IMR-90 (cell line): ENCODE measurements around the gene BTNL2. TPM values are rescaled to one million over a fixed set of nuclear protein-coding genes. Genes with fewer than 3 reads are reported as not detected.

Experiments used
- ATAC-seq: fragments of 200-7000 bp; cut with Tn5 transposase; 2 replicates; pipeline ENCODE4 v1.9.1; 2020; ENCODE audit warnings: low read depth, mild to moderate bottlenecking, moderate library complexity
- BruUV-seq: library from RNA; stranded (reverse); fragments of 400-500 nt; replicated peaks from 2 replicates; lab custom pipeline; 2021; lab: Mats Ljungman, UMichigan
- CTCF ChIA-PET: fragments of 300-600 bp; formaldehyde crosslinking; extraction: SDS; loops from one replicate; lab custom pipeline; 2021; ENCODE audit warnings: antibody characterized with exemption; lab: Yijun Ruan, JAX
- POLR2A ChIA-PET: fragments of 300-600 bp; sonication (Branson Sonifier 250); formaldehyde crosslinking; loops from one replicate; lab custom pipeline; 2022; ENCODE audit warnings: antibody characterized with exemption; ENCODE audit not compliant: unreplicated experiment; lab: Charles Lee
- DNase-seq: peaks from one replicate; pipeline ENCODE4 v3.0.0; 2013
- H2AFZ ChIP-seq: replicated peaks from 2 replicates; pipeline ENCODE3; 2013; ENCODE audit warnings: low read length, mild to moderate bottlenecking; ENCODE audit not compliant: poor library complexity
- H2AK5ac ChIP-seq: 2 replicates; pipeline ENCODE4 v1.6.1; 2013; ENCODE audit warnings: low read depth, low read length, inconsistent platforms
- H2AK9ac ChIP-seq: replicated peaks from 2 replicates; pipeline ENCODE3; 2013; ENCODE audit warnings: mild to moderate bottlenecking, low read depth, low read length, moderate library complexity; ENCODE audit not compliant: poor library complexity
- H2BK120ac ChIP-seq: 2 replicates; pipeline ENCODE4 v1.6.1; 2013; ENCODE audit warnings: low read depth, low read length, inconsistent platforms
- H2BK15ac ChIP-seq: 3 replicates; pipeline ENCODE4 v1.6.1; 2013; ENCODE audit warnings: low read depth, low read length, inconsistent platforms
- H2BK20ac ChIP-seq: 2 replicates; pipeline ENCODE4 v1.6.1; 2013; ENCODE audit warnings: low read depth, mild to moderate bottlenecking, inconsistent platforms, low read length, moderate library complexity
- H2BK5ac ChIP-seq: 2 replicates; pipeline ENCODE4 v1.6.1; 2013; ENCODE audit warnings: mild to moderate bottlenecking, low read depth, low read length, inconsistent platforms; ENCODE audit not compliant: poor library complexity, severe bottlenecking
- H3K14ac ChIP-seq: replicated peaks from 2 replicates; pipeline ENCODE4 v1.6.1; 2013; ENCODE audit warnings: low read depth, low read length, inconsistent platforms
- H3K18ac ChIP-seq: 2 replicates; pipeline ENCODE4 v1.6.1; 2013; ENCODE audit warnings: low read depth, low read length, control low read depth
- H3K23ac ChIP-seq: 2 replicates; pipeline ENCODE4 v1.6.1; 2013; ENCODE audit warnings: low read depth, low read length, inconsistent platforms
- H3K27ac ChIP-seq: 2 replicates; pipeline ENCODE4 v1.5.1; 2013; ENCODE audit warnings: mild to moderate bottlenecking, control low read depth, low read length; ENCODE audit not compliant: insufficient read depth
- H3K27me3 ChIP-seq: 2 replicates; pipeline ENCODE4 v1.6.1; 2013; ENCODE audit warnings: low read length; ENCODE audit not compliant: control insufficient read depth, insufficient read depth
- H3K36me3 ChIP-seq: 2 replicates; pipeline ENCODE4 v1.6.1; 2013; ENCODE audit warnings: low read length, mixed read lengths; ENCODE audit not compliant: control insufficient read depth, insufficient read depth
- H3K4ac ChIP-seq: 2 replicates; pipeline ENCODE4 v1.6.1; 2013; ENCODE audit warnings: low read depth, low read length, inconsistent platforms
- H3K4me1 ChIP-seq: 2 replicates; pipeline ENCODE4 v1.6.1; 2013; ENCODE audit warnings: low read length, mixed read lengths; ENCODE audit not compliant: control insufficient read depth, insufficient read depth
- H3K4me2 ChIP-seq: 2 replicates; pipeline ENCODE4 v1.6.1; 2013; ENCODE audit warnings: low read depth, mild to moderate bottlenecking, control low read depth, low read length, moderate library complexity
- H3K4me3 ChIP-seq: 2 replicates; pipeline ENCODE4 v1.5.1; 2013; ENCODE audit warnings: low read depth, mild to moderate bottlenecking, control low read depth, low read length, moderate library complexity; ENCODE audit not compliant: insufficient read depth
- H3K56ac ChIP-seq: 2 replicates; pipeline ENCODE4 v1.6.1; 2013; ENCODE audit warnings: low read length, inconsistent platforms; ENCODE audit not compliant: insufficient read depth; ENCODE audit errors: extremely low read depth
- H3K79me1 ChIP-seq, 2 experiments: 2 replicates each; pipeline ENCODE4 v1.6.1; 2013; ENCODE audit warnings: low read length in 2 of 2, inconsistent platforms in 1 of 2, low read depth in 1 of 2
- H3K9ac ChIP-seq: 2 replicates; pipeline ENCODE4 v1.6.1; 2013; ENCODE audit warnings: low read depth, low read length, control low read depth
- H3K9me1 ChIP-seq: 2 replicates; pipeline ENCODE4 v1.6.1; 2013; ENCODE audit warnings: low read length, inconsistent platforms; ENCODE audit not compliant: insufficient read depth
- H3K9me3 ChIP-seq: 2 replicates; pipeline ENCODE4 v1.6.1; 2013; ENCODE audit warnings: low read length; ENCODE audit not compliant: control insufficient read depth, insufficient read depth
- H4K20me1 ChIP-seq: 2 replicates; pipeline ENCODE4 v1.6.1; 2013; ENCODE audit warnings: low read length, inconsistent platforms; ENCODE audit not compliant: insufficient read depth
- H4K5ac ChIP-seq: 2 replicates; pipeline ENCODE4 v1.6.1; 2013; ENCODE audit warnings: mild to moderate bottlenecking, low read depth, low read length, control low read depth
- H4K8ac ChIP-seq, 2 experiments: 2 replicates each; pipeline ENCODE4 v1.6.1; 2013; ENCODE audit warnings: low read depth in 2 of 2, low read length in 2 of 2, control low read depth in 1 of 2, inconsistent platforms in 1 of 2
- H4K91ac ChIP-seq: 2 replicates; pipeline ENCODE4 v1.6.1; 2013; ENCODE audit warnings: low read depth, low read length, inconsistent platforms; ENCODE audit not compliant: insufficient read depth
- MAFK ChIP-seq: IDR thresholded peaks from 2 replicates; pipeline ENCODE4 v1.6.1; 2012; ENCODE audit warnings: low read depth, low read length, improper control_type of control experiment
- RFX5 ChIP-seq: IDR thresholded peaks from 2 replicates; pipeline ENCODE4 v1.8.0; 2012; ENCODE audit warnings: low read depth, mild to moderate bottlenecking, low read length, moderate library complexity
- WGBS, 2 experiments: methylation state at CpG; one replicate each; pipeline versions ENCODE4 v1.1.5 to v1.1.7; 2013; ENCODE audit warnings: missing lambda C conversion rate in 2 of 2; ENCODE audit not compliant: insufficient read length in 1 of 2; ENCODE audit errors: extremely low coverage in 2 of 2; 5-methylcytosine and 5-hydroxymethylcytosine counted together
- dilution Hi-C: fragments of 300-500 bp; cut with HindIII; formaldehyde crosslinking; loops from one replicate; pipeline ENCODE4 v1.14.3; 2018; ENCODE audit warnings: low sequenced_read_pairs; ENCODE audit not compliant: unreplicated experiment
- in situ Hi-C: fragments of 300-500 bp; cut with MboI; formaldehyde crosslinking; loops from 3 replicates; pipeline ENCODE4 v1.14.3; 2019; ENCODE audit warnings: low sequenced_read_pairs, inconsistent platforms, mixed read lengths
- intact Hi-C: fragments of 100-400 bp; cut with micrococcal nuclease; formaldehyde crosslinking; loops from 2 replicates; pipeline ENCODE4 v1.10.0; 2022
- polyA plus RNA-seq, 3 experiments: library from polyadenylated mRNA; depleted of rRNA; stranded (reverse); fragments of >200 nt; gene quantifications; 2 replicates each; pipeline ENCODE4 v1.2.3, GENCODE V29; 2012; ENCODE audit warnings: low replicate concordance in 1 of 3
- total RNA-seq: library from RNA; depleted of rRNA; stranded (reverse); fragments of >200 nt; gene quantifications from 2 replicates; pipeline ENCODE4 v1.2.3, GENCODE V29; 2012
- TF ChIP-seq, protein P1 (sequence below): fragments of 150-350 bp; IDR thresholded peaks from 2 replicates; pipeline ENCODE4 v1.6.1; 2016; ENCODE audit warnings: low read depth, mild to moderate bottlenecking, low read length, moderate library complexity, borderline replicate concordance

The BTNL2 gene
- total and polyA plus RNA-seq, 2 of the 4 experiments (the other 2 are of a cell fraction), result not detected

GRCh38 chr6:32386040-32386439 lies 20.9 kb downstream of the BTNL2 start:
- H2BK120ac ChIP-seq, result no peak overlapping the region
- no peak overlapping the region for H3K27ac ChIP-seq
- no peak overlapping the region for H2AFZ ChIP-seq
- H2AK9ac ChIP-seq, result no peak overlapping the region
- H3K56ac ChIP-seq, result no peak overlapping the region
- H3K4me3 ChIP-seq, result no peak overlapping the region
- H3K23ac ChIP-seq, result no peak overlapping the region
- POLR2A ChIA-PET, result no interaction called here
- intact Hi-C loops (no loop called here), dilution Hi-C loops (no loop called here), in situ Hi-C loops (no loop called here)
- H3K4me1 ChIP-seq, result no peaks in the 10 kb centered on the region
- H4K5ac ChIP-seq, result no peak overlapping the region
- H4K91ac ChIP-seq, result no peak overlapping the region
- no peaks in the 10 kb centered on the region for H3K9me3 ChIP-seq
- H3K4ac ChIP-seq, result no peak overlapping the region
- ATAC-seq (no peak), DNase-seq (no peak)
- no peak overlapping the region for H2BK15ac ChIP-seq
- no peak overlapping the region for H3K9ac ChIP-seq
- H2BK20ac ChIP-seq, result no peak overlapping the region
- peaks cover 7% of the 10 kb centered on the region for H3K27me3 ChIP-seq
- CTCF ChIA-PET, result no interaction called here
- no peaks in the 10 kb centered on the region for H3K36me3 ChIP-seq
- no CpG with 5 or more reads among the region's 1 CpG for WGBS, 2 experiments
- H3K9me1 ChIP-seq, result no peaks in the 10 kb centered on the region
- H2AK5ac ChIP-seq, result no peak overlapping the region
- H3K4me2 ChIP-seq, result no peak overlapping the region
- H3K79me1 ChIP-seq, result no peaks in the 10 kb centered on the region
- H3K18ac ChIP-seq, result no peak overlapping the region
- H4K20me1 ChIP-seq, result no peaks in the 10 kb centered on the region
- BruUV-seq, result no TSS peak
- H3K14ac ChIP-seq, result no peak overlapping the region
- no peak overlapping the region for H4K8ac ChIP-seq
- TF ChIP-seq, protein P1, sequence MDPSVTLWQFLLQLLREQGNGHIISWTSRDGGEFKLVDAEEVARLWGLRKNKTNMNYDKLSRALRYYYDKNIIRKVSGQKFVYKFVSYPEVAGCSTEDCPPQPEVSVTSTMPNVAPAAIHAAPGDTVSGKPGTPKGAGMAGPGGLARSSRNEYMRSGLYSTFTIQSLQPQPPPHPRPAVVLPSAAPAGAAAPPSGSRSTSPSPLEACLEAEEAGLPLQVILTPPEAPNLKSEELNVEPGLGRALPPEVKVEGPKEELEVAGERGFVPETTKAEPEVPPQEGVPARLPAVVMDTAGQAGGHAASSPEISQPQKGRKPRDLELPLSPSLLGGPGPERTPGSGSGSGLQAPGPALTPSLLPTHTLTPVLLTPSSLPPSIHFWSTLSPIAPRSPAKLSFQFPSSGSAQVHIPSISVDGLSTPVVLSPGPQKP, result no peak
- TF ChIP-seq MAFK, result no peak
- TF ChIP-seq RFX5, result no peak
- H2BK5ac ChIP-seq, result no peak overlapping the region
